HEK293 (cell line): ENCODE results near the gene CACNA1E.

ENCODE experiments used
- CTCF ChIA-PET: fragments of 350-600 bp; formaldehyde crosslinking; extraction: SDS; loops from one replicate; lab custom pipeline; 2021; ENCODE audit warnings: antibody characterized with exemption; lab: Yijun Ruan, JAX
- POLR2A ChIA-PET: fragments of 300-600 bp; formaldehyde crosslinking; extraction: SDS; loops from one replicate; lab custom pipeline; 2020; ENCODE audit warnings: antibody characterized with exemption, inconsistent platforms; lab: Yijun Ruan, JAX
- H3K27ac ChIP-seq: fragments of 200-500 bp; sonication (Bioruptor generic); 2 replicates; pipeline ENCODE4 v1.5.1; 2014; ENCODE audit warnings: low read depth, low read length, control low read depth, inconsistent platforms; ENCODE audit errors: extremely low read depth
- H3K36me3 ChIP-seq, 2 experiments: fragments of 200-500 bp in 1 of 2; sonication (Bioruptor generic) in 1 of 2; 1 replicate in 1 of 2; 2 replicates in 1 of 2; pipeline ENCODE4 v1.5.1; 2014 to 2017; ENCODE audit warnings: inconsistent platforms in 2 of 2, low read length in 2 of 2; ENCODE audit not compliant: control insufficient read depth in 2 of 2, insufficient read depth in 1 of 2
- H3K4me1 ChIP-seq: fragments of 200-500 bp; sonication (Bioruptor generic); 2 replicates; pipeline ENCODE4 v1.5.1; 2014; ENCODE audit warnings: mild to moderate bottlenecking, low read length, inconsistent platforms; ENCODE audit not compliant: control insufficient read depth, insufficient read depth
- H3K4me3 ChIP-seq: 2 replicates; pipeline ENCODE4 v1.5.1; 2011; ENCODE audit warnings: low read depth, mild to moderate bottlenecking, control low read depth, low read length, moderate library complexity
- H3K9me3 ChIP-seq: fragments of 200-500 bp; sonication (Bioruptor generic); 2 replicates; pipeline ENCODE4 v1.5.1; 2014; ENCODE audit warnings: low read depth, low read length, inconsistent platforms; ENCODE audit not compliant: control insufficient read depth, insufficient read depth
- CTCF ChIP-seq: fragments of 450-650 bp; formaldehyde crosslinking; IDR thresholded peaks from 2 replicates; pipeline ENCODE4 v1.5.1; 2016; ENCODE audit warnings: missing biosample characterization, missing genetic modification characterization
- GLIS1 ChIP-seq: fragments of 450-650 bp; formaldehyde crosslinking; IDR thresholded peaks from 2 replicates; pipeline ENCODE4 v1.5.1; 2016; ENCODE audit warnings: missing biosample characterization, missing genetic modification characterization
- SP3 ChIP-seq: fragments of 450-650 bp; formaldehyde crosslinking; IDR thresholded peaks from 2 replicates; pipeline ENCODE4 v1.5.1; 2016; ENCODE audit warnings: missing biosample characterization, missing genetic modification characterization
- ZBTB6 ChIP-seq: fragments of 450-650 bp; formaldehyde crosslinking; IDR thresholded peaks from 2 replicates; pipeline ENCODE4 v1.5.1; 2017; ENCODE audit warnings: missing biosample characterization, missing genetic modification characterization
- ZFP3 ChIP-seq: fragments of 450-650 bp; formaldehyde crosslinking; IDR thresholded peaks from 2 replicates; pipeline ENCODE4 v1.5.1; 2016; ENCODE audit warnings: low read depth, missing biosample characterization, missing genetic modification characterization
- ZFP41 ChIP-seq: fragments of 450-650 bp; formaldehyde crosslinking; IDR thresholded peaks from 2 replicates; pipeline ENCODE4 v1.5.1; 2016; ENCODE audit warnings: missing biosample characterization, missing genetic modification characterization, borderline replicate concordance
- ZNF112 ChIP-seq: fragments of 450-650 bp; formaldehyde crosslinking; IDR thresholded peaks from 2 replicates; pipeline ENCODE4 v1.5.0; 2017; ENCODE audit warnings: missing biosample characterization, missing genetic modification characterization
- ZNF140 ChIP-seq: fragments of 450-650 bp; formaldehyde crosslinking; IDR thresholded peaks from 2 replicates; pipeline ENCODE4 v1.5.1; 2016; ENCODE audit warnings: missing biosample characterization, missing genetic modification characterization
- ZNF23 ChIP-seq: fragments of 450-650 bp; formaldehyde crosslinking; IDR thresholded peaks from 2 replicates; pipeline ENCODE4 v1.5.1; 2016; ENCODE audit warnings: missing biosample characterization, missing genetic modification characterization, borderline replicate concordance
- ZNF239 ChIP-seq: fragments of 450-650 bp; formaldehyde crosslinking; IDR thresholded peaks from 2 replicates; pipeline ENCODE4 v1.5.1; 2016; ENCODE audit warnings: missing biosample characterization, missing genetic modification characterization
- ZNF26 ChIP-seq: fragments of 450-650 bp; formaldehyde crosslinking; IDR thresholded peaks from 2 replicates; pipeline ENCODE4 v1.5.1; 2016; ENCODE audit warnings: missing biosample characterization, missing genetic modification characterization
- ZNF280C ChIP-seq: fragments of 450-650 bp; formaldehyde crosslinking; IDR thresholded peaks from 2 replicates; pipeline ENCODE4 v1.5.1; 2016; ENCODE audit warnings: missing biosample characterization, missing genetic modification characterization
- ZNF341 ChIP-seq: fragments of 450-650 bp; formaldehyde crosslinking; IDR thresholded peaks from 2 replicates; pipeline ENCODE4; 2016; ENCODE audit warnings: low read depth, missing biosample characterization, missing genetic modification characterization
- ZNF398 ChIP-seq: fragments of 450-650 bp; formaldehyde crosslinking; IDR thresholded peaks from 2 replicates; pipeline ENCODE4 v1.5.1; 2017; ENCODE audit warnings: missing biosample characterization, missing genetic modification characterization
- ZNF501 ChIP-seq: fragments of 450-650 bp; formaldehyde crosslinking; IDR thresholded peaks from 2 replicates; pipeline ENCODE4 v1.5.1; 2016; ENCODE audit warnings: missing biosample characterization, missing genetic modification characterization
- ZNF530 ChIP-seq: fragments of 450-650 bp; formaldehyde crosslinking; IDR thresholded peaks from 2 replicates; pipeline ENCODE4 v1.5.1; 2016; ENCODE audit warnings: low read depth, missing biosample characterization, missing genetic modification characterization
- ZNF596 ChIP-seq: fragments of 450-650 bp; IDR thresholded peaks from 2 replicates; pipeline ENCODE4 v1.5.0; 2018; ENCODE audit warnings: missing biosample characterization, mild to moderate bottlenecking, missing genetic modification characterization, moderate library complexity
- ZNF791 ChIP-seq: fragments of 450-650 bp; formaldehyde crosslinking; IDR thresholded peaks from 2 replicates; pipeline ENCODE4 v1.5.1; 2016; ENCODE audit warnings: missing biosample characterization, missing genetic modification characterization

Gene CACNA1E

GRCh38 chr1:181518152-181518551 lies 34.8 kb downstream of the CACNA1E start:
- POLR2A ChIA-PET = interaction anchor here (0.6 kb wide), 1 partner anchor 1553 kb away, joined by 3 read pairs; no protein-coding TSS in a partner anchor
- no peaks in the 10 kb centered on the region for H3K9me3 ChIP-seq
- H3K4me3 ChIP-seq = no peak overlapping the region
- H3K27ac ChIP-seq = no peak overlapping the region
- H3K4me1 ChIP-seq = no peaks in the 10 kb centered on the region
- CTCF ChIA-PET = interaction anchor here (1.3 to 1.8 kb wide), 2 partner anchors 14 to 328 kb away, joined by 3 to 5 read pairs; no protein-coding TSS in a partner anchor
- no peaks in the 10 kb centered on the region for H3K36me3 ChIP-seq
- TF ChIP-seq ZBTB6 (tag by site-specific recombination) = no peak
- no peak for TF ChIP-seq GLIS1 (tag by site-specific recombination)
- TF ChIP-seq ZNF341 (tag by site-specific recombination) = no peak
- no peak for TF ChIP-seq ZNF26
- no peak for TF ChIP-seq ZFP3
- TF ChIP-seq ZNF596 = no peak
- no peak for TF ChIP-seq SP3 (tag by site-specific recombination)

GRCh38 chr1:181522864-181523263 lies 39.5 kb downstream of the CACNA1E start:
- POLR2A ChIA-PET = no interaction called here
- Histone ChIP-seq H3K27ac (no peak overlapping the region), H3K36me3 (no peaks in the 10 kb centered on the region), H3K4me3 (no peak overlapping the region), H3K9me3 (no peaks in the 10 kb centered on the region), H3K4me1 (no peaks in the 10 kb centered on the region)
- CTCF ChIA-PET = no interaction called here
- TF ChIP-seq ZNF280C (tag by site-specific recombination) (no peak), ZNF501 (tag by site-specific recombination) (no peak), ZNF398 (tag by site-specific recombination) (no peak), ZNF112 (no peak), ZNF791 (tag by site-specific recombination) (no peak), ZBTB6 (tag by site-specific recombination) (no peak), ZFP41 (tag by site-specific recombination) (no peak), ZNF23 (tag by site-specific recombination) (no peak), ZNF530 (tag by site-specific recombination) (no peak), CTCF (no peak), ZNF140 (no peak), ZNF239 (tag by site-specific recombination) (no peak)
